Measurements from ENCODE around the gene APRT.

Gene APRT

DNA sequence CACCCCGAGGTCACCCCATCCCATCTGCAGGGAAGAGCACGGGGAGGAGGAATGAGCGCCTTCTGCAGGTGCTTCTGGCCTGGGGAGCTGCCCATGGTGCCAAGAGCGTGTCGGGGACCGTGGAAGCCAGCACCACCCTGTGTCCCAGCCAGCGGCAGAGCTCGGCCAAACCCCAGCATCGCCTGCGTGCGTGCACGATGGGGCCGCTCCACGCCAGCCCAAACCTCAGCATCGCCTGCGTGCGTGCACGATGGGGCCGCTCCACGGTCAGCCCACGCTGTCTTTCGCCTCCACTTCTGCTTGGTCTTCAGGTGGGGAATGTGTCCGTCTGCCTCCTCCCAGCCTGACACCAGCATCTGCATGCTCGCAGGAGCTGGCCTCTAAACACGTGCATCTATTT is 31.1 kb upstream of the APRT start:
- TF ChIP-seq, protein P1, sequence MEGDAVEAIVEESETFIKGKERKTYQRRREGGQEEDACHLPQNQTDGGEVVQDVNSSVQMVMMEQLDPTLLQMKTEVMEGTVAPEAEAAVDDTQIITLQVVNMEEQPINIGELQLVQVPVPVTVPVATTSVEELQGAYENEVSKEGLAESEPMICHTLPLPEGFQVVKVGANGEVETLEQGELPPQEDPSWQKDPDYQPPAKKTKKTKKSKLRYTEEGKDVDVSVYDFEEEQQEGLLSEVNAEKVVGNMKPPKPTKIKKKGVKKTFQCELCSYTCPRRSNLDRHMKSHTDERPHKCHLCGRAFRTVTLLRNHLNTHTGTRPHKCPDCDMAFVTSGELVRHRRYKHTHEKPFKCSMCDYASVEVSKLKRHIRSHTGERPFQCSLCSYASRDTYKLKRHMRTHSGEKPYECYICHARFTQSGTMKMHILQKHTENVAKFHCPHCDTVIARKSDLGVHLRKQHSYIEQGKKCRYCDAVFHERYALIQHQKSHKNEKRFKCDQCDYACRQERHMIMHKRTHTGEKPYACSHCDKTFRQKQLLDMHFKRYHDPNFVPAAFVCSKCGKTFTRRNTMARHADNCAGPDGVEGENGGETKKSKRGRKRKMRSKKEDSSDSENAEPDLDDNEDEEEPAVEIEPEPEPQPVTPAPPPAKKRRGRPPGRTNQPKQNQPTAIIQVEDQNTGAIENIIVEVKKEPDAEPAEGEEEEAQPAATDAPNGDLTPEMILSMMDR (IDR thresholded peaks at IDR 0.05; ENCODE audit: low read depth, low read length), result no peak
- no peak for DNase-seq (ENCODE audit: low read depth, low spot score)
- H3K4me3 ChIP-seq (ENCODE audit: low read depth, low read length), result no peak overlapping the region
- in situ Hi-C loops (cut with HindIII; ENCODE audit: low sequenced_read_pairs), result no loop called here

DNA sequence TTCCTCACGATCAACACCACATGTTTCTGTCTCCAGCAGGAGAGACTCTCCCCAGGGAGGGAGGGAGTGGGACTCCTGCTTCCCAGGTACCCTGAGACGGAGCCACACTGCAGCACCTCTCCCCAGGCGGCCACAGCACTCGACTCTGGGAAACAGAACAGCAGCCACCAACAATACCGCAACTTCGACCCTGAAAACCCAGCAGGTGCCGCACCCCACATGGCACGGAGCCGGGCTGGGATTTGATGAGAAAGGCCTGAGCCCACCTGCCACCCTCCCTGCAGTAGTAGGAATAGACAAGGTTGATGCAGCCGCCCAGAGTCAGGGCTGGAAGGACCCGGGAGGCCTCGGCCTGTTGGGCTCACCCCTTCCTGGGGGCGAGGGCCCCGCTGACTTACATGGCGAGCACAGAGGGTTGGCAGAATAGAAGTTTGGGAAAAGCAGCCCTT is 30.6 kb upstream of the APRT start:
- in situ Hi-C loops (cut with HindIII; ENCODE audit: low sequenced_read_pairs), result no loop called here
- DNase-seq (ENCODE audit: low read depth, low spot score), result no peak
- TF ChIP-seq, protein P1 (IDR thresholded peaks at IDR 0.05; ENCODE audit: low read depth, low read length), result no peak
- H3K4me3 ChIP-seq (ENCODE audit: low read depth, low read length), result no peak overlapping the region

DNA sequence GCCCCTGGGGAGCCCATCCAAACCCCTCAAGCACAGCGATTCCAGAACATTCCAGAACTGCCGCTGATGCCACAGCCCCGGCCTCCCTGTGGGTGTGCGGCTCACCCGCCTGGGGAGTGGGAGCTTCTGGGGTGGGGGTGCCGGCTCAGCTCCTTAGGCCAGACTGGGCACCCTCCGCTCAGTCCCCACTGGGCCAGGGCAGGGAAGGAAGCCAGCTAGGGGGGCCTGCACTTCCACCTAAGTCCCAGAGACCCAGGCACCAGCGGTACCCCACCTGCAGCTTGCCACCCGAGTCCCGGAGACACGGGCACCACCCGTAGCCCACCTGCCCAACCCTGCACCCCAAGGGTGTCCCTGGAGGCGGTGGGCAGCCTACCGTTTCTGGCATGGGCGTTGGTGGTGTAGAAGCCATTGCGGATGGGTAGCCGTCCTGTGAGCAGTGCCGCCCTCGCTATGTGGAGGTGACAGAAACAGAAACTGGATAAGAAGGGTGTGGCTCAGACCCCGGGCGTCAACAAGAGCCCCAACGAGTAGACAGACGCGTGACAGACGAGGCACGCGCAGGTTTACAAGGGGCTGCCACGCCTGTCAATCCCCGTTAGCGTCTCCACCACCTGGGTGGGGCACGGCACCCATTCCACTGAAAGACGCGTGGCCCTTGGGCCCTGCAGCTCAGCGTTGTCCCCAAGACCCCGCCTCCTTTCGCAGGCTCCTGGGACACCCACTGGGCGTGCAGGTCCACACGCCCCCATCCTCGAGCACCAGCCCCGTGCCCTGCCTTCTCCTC is 30.0 kb upstream of the APRT start:
- no peak for DNase-seq (ENCODE audit: low read depth, low spot score)
- H3K4me3 ChIP-seq (ENCODE audit: low read depth, low read length), result no peak overlapping the region
- in situ Hi-C loops (cut with HindIII; ENCODE audit: low sequenced_read_pairs), result no loop called here
- TF ChIP-seq, protein P1 (IDR thresholded peaks at IDR 0.05; ENCODE audit: low read depth, low read length), result no peak

DNA sequence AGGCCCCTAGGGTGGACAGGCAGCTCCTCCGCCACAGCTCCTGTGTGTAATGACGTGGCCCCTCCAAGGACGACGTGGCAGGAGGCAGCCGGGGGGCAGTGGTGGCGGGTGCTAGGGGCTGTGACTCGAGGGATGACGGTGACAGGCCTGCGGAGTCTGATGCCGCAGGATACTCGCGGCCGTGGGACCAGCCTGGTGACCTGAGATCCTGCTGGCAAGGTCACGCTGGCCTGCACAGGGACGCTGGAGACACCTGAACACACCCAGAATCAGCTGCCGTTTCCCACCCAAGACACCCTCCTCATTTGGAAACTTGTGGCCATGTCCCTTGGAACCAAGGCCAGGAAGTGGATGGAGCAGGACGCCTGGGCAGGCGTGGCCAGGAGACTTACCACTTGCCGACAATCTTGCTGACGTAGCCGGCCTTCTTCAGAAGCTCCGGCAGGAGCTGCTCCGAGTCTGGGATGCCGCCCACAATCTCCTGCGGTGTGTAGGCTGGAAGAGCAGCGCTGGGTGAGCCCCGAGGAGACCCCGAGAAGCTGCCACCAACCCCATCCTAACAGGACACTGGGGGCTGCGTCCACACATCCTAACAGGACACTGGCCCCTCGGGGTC is 29.0 kb upstream of the APRT start:
- DNase-seq (ENCODE audit: low read depth, low spot score), result no peak
- H3K4me3 ChIP-seq (ENCODE audit: low read depth, low read length), result no peak overlapping the region
- TF ChIP-seq, protein P1 (IDR thresholded peaks at IDR 0.05; ENCODE audit: low read depth, low read length), result no peak
- in situ Hi-C loops (cut with HindIII; ENCODE audit: low sequenced_read_pairs), result no loop called here

DNA sequence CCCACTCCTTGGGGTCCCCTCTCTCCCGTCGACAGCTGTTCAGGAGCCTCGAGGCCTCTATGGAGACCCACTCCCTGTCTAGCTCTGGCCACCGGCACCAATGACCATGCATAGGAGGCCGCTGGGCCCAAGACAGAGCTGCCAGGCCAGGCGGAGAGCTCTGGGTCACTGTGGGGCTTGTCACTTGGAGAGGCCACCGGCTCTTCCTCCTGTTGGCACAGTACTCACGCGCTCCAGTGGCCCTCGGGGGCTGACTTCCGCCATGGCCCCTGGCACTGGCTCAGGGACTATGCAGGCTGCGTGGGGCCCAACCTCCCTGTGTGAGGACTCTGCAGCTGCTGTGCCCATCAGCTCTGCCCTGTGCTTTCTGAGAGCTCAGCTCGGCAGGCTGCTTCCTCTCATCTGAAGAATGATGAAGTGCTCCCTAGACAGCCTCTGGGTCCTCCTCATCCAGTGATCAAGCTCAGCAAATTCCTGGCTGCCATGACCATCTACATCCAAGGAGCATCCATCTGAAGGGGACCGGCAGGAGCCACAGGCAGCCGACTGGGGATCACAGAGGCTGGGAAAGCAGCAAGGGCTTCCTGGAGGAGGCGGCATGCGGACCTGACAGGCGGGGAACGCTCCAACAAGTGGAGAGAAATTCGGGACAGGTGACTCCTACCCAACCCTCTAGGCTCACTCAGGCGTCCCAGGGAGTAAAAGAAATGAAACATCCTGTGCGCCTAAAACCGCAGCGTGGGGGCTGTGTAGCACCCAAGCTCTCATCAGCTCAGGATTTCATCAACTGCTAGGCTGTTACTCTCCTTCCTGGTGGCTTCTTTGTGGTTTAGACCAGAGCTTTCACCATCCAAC is 28.2 kb upstream of the APRT start:
- DNase-seq (ENCODE audit: low read depth, low spot score), result no peak

DNA sequence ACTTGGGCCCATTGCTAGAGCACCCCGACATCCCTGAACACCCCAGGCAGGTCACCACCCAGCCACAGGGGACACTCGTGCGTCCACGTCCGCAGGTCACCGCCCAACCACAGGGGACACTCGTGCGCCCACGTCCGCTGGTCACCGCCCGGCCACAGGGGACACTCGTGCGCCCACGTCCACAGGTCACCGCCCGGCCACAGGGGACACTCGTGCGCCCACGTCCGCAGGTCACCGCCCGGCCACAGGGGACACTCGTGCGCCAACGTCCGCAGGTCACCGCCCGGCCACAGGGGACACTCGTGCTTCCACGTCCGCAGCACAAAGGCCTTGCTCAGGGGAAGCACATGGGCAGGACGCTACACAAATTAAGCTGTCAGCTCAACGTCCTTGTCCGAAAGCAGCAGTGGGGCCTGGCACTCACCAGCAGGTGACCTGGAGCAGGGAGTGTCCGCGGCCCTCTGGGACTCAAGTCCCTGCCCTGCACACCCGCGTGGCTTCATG is 27.4 kb upstream of the APRT start:
- TF ChIP-seq, protein P1 (IDR thresholded peaks at IDR 0.05; ENCODE audit: low read depth, low read length), result no peak
- H3K4me3 ChIP-seq (ENCODE audit: low read depth, low read length), result no peak overlapping the region
- in situ Hi-C loops (cut with HindIII; ENCODE audit: low sequenced_read_pairs), result no loop called here
- no peak for DNase-seq (ENCODE audit: low read depth, low spot score)

More for the DNA sequence above, 28.2 kb upstream of the APRT start:
- in situ Hi-C loops (cut with HindIII; ENCODE audit: low sequenced_read_pairs), result no loop called here
- H3K4me3 ChIP-seq (ENCODE audit: low read depth, low read length), result no peak overlapping the region
- TF ChIP-seq, protein P1 (IDR thresholded peaks at IDR 0.05; ENCODE audit: low read depth, low read length), result no peak

Measured in astrocyte of the spinal cord (primary cell).